Measurements from ENCODE around the gene FNIP1.

The FNIP1 gene

DNA sequence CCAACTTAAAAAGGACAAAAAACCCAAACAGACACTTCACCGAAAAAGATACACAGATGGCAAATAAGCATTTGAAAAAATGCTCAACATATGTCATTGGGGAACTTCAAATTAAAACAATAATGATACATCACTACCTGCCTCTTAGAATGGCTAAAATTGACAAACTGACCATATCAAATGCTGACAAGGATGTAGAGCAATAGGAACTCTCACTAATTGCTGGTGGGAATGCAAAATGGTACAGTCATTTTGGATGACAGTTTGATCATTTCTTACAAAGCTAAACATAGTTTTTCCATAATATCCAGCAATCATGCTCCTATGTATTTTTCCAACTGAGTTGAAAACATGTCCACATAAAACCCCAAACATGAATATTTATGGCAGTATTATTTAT is 102.9 kb downstream of the FNIP1 start:
- Histone ChIP-seq H3K27me3 (replicated peaks) (no peaks in the 10 kb centered on the region), H3K36me3 (replicated peaks) (peaks cover 19% of the 10 kb centered on the region), H3K27ac (no peak overlapping the region), H3K4me3 (ENCODE audit: low read depth, low read length) (no peak overlapping the region)
- TF ChIP-seq, protein P1, sequence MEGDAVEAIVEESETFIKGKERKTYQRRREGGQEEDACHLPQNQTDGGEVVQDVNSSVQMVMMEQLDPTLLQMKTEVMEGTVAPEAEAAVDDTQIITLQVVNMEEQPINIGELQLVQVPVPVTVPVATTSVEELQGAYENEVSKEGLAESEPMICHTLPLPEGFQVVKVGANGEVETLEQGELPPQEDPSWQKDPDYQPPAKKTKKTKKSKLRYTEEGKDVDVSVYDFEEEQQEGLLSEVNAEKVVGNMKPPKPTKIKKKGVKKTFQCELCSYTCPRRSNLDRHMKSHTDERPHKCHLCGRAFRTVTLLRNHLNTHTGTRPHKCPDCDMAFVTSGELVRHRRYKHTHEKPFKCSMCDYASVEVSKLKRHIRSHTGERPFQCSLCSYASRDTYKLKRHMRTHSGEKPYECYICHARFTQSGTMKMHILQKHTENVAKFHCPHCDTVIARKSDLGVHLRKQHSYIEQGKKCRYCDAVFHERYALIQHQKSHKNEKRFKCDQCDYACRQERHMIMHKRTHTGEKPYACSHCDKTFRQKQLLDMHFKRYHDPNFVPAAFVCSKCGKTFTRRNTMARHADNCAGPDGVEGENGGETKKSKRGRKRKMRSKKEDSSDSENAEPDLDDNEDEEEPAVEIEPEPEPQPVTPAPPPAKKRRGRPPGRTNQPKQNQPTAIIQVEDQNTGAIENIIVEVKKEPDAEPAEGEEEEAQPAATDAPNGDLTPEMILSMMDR (IDR thresholded peaks at IDR 0.05; ENCODE audit: low read depth, low read length, missing control alignments) = no peak
- in situ Hi-C loops (cut with HindIII; ENCODE audit: low pct_ligation_motif_present, low sequenced_read_pairs) = no loop called here
- no peak for DNase-seq

DNA sequence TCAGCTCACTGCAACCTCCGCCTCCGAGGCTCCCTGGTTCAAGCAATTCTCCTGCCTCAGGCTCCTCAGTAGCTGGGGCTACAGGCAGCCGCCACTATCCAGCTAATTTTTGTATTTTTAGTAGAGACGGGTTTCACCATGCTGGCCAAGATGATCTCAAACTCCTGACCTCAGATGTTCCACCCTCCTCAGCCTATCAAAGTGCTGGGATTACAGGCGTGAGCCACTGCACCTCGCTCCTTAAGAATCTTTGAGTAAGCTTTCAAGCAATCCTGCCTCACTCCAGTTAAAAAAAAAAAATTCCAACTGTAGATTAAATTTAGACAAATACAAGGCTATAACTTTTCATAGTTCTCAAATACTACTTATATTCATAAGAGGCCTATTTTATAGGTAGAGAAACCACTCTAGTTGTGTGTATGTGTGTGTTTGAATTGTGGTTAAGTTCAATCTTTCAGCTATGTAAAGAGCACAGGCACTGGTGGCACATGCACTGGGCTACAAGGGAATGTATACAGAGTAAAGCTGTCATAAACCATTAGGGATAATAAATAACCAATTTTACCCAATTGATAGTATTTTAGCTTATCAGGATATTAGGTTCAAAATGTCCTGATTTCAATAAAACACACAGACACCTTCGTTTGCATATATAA is 111.2 kb downstream of the FNIP1 start:
- Histone ChIP-seq H3K27me3 (replicated peaks) (no peaks in the 10 kb centered on the region), H3K36me3 (replicated peaks) (peaks cover 4% of the 10 kb centered on the region), H3K27ac (no peak overlapping the region), H3K4me3 (ENCODE audit: low read depth, low read length) (no peak overlapping the region)
- in situ Hi-C loops (cut with HindIII; ENCODE audit: low pct_ligation_motif_present, low sequenced_read_pairs) = no loop called here
- DNase-seq = no peak
- TF ChIP-seq, protein P1 (IDR thresholded peaks at IDR 0.05; ENCODE audit: low read depth, low read length, missing control alignments) = no peak

DNA sequence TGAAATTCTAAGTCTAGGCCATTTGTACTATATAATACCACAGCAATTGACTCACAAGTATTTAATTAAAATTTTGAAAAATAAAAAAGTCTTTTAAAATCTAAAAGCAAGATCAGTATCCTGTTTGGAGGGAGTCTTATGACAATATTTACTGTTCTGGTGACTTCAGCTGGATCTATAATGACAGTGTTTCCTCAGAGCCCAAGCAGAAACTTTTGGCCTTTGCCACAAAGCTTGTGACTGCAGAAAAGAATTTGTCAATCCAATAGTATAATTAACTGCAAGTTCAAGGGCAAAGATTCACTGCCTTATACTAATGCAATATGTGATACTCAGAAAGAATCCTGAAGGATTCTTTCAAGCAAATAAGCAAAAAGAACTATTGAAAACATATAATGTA is 112.2 kb downstream of the FNIP1 start:
- Histone ChIP-seq H3K36me3 (replicated peaks) (no peaks in the 10 kb centered on the region), H3K27ac (no peak overlapping the region), H3K4me3 (ENCODE audit: low read depth, low read length) (no peak overlapping the region), H3K27me3 (replicated peaks) (no peaks in the 10 kb centered on the region)
- TF ChIP-seq, protein P1 (IDR thresholded peaks at IDR 0.05; ENCODE audit: low read depth, low read length, missing control alignments) = no peak
- no peak for DNase-seq
- in situ Hi-C loops (cut with HindIII; ENCODE audit: low pct_ligation_motif_present, low sequenced_read_pairs) = no loop called here

DNA sequence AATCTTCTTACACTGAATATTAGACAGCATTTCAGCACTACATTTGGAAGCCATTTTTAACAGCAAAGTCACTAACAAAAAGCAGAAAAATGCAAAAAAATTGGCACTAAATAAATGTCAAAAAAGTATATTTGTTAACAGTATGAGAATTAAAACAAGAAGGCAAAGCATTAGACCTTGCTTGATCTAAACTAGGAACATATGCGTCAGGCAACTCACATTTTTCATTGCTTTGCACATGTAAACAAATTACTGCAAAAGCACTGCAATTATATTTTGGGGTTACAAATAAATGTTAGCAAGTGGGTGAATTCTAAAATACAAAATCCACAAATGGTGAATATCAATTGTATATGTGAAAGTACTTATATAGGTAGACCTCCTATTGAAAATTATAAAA is 112.8 kb downstream of the FNIP1 start:
- in situ Hi-C loops (cut with HindIII; ENCODE audit: low pct_ligation_motif_present, low sequenced_read_pairs) = no loop called here
- no peak overlapping the region for H3K27ac ChIP-seq
- TF ChIP-seq, protein P1 (IDR thresholded peaks at IDR 0.05; ENCODE audit: low read depth, low read length, missing control alignments) = no peak
- H3K4me3 ChIP-seq (ENCODE audit: low read depth, low read length) = no peak overlapping the region
- no peak for DNase-seq
- no peaks in the 10 kb centered on the region for H3K27me3 ChIP-seq (replicated peaks)
- no peaks in the 10 kb centered on the region for H3K36me3 ChIP-seq (replicated peaks)

DNA sequence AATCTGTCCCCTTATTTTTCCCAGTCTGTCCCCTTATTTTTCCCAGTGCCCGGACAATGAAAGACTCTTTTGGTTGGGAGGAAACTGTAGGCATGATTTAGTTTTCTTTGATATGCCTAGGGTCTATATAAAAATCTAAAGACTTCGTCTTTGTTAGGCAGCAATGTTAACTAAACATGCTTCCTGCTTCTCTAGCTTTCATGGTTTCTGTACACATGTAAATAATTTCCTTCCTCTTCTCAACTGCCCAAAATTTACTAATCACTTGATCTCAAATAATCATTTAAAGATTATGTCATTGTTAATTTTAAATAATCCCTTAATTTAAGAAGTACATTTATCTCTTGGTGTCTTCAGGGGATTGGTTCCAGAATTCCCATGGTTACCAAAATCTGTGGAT is 114.0 kb downstream of the FNIP1 start:
- no peaks in the 10 kb centered on the region for H3K27me3 ChIP-seq (replicated peaks)
- DNase-seq = no peak
- no peak overlapping the region for H3K4me3 ChIP-seq (ENCODE audit: low read depth, low read length)
- H3K27ac ChIP-seq = no peak overlapping the region
- TF ChIP-seq, protein P1 (IDR thresholded peaks at IDR 0.05; ENCODE audit: low read depth, low read length, missing control alignments) = no peak
- H3K36me3 ChIP-seq (replicated peaks) = no peaks in the 10 kb centered on the region
- in situ Hi-C loops (cut with HindIII; ENCODE audit: low pct_ligation_motif_present, low sequenced_read_pairs) = no loop called here

DNA sequence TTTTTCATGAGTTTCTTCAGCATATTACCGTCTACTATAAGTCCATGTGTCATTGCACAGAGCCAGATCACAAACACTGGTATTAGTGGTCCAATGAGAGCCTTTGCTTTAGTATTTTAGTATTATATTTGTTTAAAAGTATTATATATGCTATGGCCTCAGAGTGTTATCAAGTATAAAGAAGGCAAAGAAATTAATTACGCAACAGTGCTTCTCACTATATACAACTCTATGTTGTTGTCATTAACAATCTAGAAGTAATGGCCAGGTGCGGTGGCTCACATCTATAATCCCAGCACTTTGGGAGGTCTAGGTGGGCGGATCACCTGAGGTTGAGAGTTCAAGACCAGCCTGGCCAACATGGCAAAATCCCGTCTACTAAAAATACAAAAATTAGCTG is 114.6 kb downstream of the FNIP1 start:
- TF ChIP-seq, protein P1 (IDR thresholded peaks at IDR 0.05; ENCODE audit: low read depth, low read length, missing control alignments) = no peak
- in situ Hi-C loops (cut with HindIII; ENCODE audit: low pct_ligation_motif_present, low sequenced_read_pairs) = no loop called here
- no peak overlapping the region for H3K27ac ChIP-seq
- H3K27me3 ChIP-seq (replicated peaks) = no peaks in the 10 kb centered on the region
- H3K4me3 ChIP-seq (ENCODE audit: low read depth, low read length) = no peak overlapping the region
- H3K36me3 ChIP-seq (replicated peaks) = peaks cover 2% of the 10 kb centered on the region
- no peak for DNase-seq

Measured in brain microvascular endothelial cell (primary cell).